Stimulated activated CD4-positive, alpha-beta T cell treated with anti-CD3 and anti-CD28 coated beads, Interleukin-12 subunit alpha, Interleukin-12 subunit beta, amount 100 ng/mL, for 48 hours (primary cell): Measurements from ENCODE around the gene CADPS.

Source experiments
- DNase-seq, 3 donors: peaks; one replicate each; pipeline ENCODE4 v3.0.0-alpha.2; 2020; ENCODE audit warnings: low read depth in 2 of 3, low spot score in 1 of 3

CADPS gene

DNA sequence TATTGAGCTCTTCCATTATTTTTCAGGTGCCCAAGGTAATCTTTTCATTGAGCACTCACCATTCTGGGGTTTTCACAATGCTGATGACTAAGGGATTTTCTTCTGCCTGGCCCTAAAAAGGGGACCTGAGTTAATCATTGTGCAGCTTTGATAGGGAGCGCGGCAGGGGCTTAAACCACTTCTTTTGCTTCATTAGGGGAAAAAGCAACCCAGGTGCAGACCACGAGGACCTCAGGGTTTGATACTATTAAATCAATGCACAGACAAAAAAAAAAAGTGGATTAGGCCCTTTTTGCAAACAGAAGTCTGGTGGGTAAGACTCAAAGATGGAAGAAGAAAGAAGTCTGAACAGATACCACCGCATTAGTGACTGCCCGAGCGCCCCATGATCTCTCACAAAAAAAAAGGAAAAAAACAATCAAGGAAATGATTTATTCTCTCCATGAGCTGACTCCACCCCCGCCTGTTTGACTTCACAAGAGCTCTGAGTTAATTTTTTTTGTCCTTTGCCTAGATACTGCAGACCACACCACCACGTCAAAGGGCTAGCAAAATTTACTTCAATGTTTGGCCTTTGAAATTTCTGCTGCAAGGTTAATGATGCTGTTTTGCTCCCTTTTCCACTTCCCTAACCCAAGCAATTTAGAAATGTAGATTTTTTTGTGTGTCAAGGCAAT, 423.9 kb downstream of the CADPS start:
- no peak for DNase-seq

DNA sequence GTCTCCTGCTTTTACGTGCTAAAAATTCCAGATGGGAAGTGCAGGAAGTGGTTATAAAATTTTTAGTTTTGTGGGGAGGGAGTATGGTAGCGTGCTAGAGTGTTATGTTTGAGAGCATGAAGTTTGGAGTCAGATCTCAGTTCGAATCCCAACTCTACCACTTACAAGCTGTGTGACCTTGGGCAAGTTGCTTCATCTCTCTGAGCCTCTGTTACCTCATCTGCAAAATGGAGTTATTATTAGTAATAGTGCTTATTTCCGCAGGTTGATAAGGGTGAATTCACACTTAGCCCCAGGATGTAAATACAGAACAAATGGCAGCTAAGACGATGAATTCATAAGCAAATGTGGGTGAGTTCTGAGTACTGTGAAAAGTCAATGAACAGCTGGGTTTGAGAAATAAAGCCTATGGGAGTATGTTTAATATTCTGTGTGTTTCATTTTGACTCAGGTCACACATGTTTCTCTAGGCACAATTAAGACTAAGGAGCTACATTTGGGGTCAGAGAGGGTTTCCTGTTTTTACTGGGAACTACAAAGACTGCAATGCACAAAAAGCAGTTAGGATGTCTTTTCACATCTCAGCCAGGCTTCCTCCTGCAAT, 428.8 kb downstream of the CADPS start:
- no peak for DNase-seq

DNA sequence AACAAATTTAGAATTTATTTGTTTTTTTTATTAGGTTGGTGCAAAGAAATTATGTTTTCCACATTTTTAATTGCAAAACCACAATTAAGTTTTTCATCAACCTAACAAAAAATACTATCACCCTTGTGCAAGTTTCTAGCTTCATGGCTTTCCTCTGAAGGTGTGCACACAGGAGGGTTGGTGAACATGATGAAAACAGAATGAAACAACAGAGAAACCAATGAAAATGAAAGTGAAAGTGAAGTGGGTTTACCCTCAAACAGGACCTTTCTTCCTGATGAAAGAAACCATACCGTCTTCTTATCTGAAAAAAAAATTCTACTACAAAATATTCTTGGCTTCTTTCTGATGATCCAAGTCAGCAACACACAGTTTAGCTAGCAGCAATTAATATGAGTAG, 429.9 kb downstream of the CADPS start:
- no peak for DNase-seq

DNA sequence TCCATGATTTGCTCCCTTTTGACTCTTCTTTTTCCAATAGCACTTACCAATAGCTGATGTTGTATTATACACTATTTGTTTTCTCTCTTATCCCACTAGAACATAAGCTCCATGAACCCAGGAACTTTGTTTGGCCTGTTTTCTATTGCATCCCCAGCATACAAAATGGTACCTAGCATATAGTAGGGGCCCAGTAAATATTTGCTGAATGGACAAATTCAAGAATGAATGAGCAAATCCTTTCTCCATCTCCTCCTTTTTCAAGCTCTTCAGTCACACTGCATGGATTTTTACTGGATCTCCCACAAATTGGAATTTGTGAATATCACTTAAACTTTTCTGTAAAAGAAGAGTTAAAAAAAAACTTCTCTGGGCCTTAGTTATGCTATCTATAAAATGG, 435.2 kb downstream of the CADPS start:
- no peak for DNase-seq

DNA sequence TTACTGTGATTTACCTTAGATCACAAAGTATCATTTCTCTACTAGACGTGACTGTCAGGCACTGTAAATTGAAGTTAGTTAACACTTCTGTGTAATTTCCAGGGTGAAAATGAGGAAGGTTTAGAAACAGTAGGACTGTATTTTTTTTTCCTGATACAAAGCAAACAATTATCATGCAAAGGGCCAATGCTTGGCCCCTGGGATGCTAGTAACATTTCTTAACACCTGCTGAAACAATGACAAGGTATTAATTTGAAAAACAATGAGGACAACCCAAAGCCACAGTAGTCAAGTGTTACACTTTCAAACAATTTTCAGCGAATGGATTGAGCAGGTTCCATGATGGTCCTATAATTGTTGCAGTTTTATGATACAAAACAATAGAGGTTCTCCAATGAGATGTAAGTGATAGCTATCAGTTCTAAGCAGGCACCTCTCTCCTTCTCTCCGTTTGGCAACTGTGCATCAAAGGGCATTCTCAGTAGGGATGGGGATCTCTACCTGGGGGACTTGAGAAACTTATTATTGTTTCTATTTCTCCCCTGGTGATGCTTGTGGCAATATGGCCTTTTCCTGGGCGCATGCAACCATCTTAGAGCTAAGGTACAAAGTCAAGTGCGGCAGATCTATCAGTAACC, 435.9 kb downstream of the CADPS start:
- no peak for DNase-seq

DNA sequence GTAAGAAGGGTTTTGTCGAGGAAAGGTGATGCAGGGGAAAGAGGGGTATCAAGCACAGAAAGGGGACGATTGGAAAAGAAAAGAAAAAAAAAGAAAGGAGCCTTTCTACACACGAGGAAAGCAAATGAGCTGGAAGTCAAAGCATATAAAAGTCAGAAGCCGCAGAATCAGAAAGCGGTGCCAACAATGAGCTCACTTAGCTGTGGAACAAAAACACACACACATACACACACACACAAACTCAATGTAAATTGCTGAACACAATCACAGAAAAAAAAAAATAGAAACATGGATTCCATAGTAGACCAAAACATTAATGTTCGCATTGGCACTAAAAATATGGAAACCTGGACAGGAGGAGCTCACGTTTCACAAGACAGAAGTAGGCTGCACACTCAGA, 438.4 kb downstream of the CADPS start:
- no peak for DNase-seq

DNA sequence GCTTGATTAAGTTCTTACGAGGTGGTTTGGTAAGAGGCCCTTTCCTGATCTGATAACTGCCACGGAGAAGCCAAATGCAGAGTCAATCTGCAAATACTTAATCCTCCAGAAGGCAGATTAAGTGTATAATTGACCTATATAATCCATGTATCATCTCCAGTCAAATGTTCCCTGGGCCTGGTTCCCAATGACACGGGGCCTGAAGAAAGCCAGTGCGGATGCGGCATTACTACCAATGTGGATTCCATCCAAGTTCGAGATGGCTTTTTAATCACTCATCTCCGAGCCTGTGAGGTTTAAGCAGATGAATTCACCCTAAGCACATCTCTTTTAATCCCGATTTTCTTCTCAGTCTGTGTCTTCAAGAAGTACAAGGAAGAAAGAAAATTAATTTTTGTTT, 441.8 kb downstream of the CADPS start:
- DNase-seq, result no peak

DNA sequence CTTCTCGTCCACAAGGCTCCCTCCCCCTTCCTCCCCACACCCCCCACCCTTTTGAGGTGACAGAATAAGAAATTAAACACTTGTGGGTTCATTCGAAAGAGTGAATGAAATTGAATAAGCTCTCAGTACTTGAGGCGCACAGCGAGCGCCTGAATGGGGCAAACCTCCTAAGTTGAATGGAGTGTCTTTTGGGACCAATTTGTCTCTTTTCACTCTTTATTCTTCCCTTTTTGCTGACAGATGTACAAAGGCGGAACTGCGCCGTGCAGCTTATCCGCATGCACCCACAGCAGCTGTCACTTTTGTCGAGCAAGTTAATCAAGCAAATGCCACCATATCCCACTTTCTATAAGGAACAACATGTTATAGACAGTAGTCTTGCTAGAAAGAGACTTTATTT, 454.0 kb downstream of the CADPS start:
- no peak for DNase-seq

DNA sequence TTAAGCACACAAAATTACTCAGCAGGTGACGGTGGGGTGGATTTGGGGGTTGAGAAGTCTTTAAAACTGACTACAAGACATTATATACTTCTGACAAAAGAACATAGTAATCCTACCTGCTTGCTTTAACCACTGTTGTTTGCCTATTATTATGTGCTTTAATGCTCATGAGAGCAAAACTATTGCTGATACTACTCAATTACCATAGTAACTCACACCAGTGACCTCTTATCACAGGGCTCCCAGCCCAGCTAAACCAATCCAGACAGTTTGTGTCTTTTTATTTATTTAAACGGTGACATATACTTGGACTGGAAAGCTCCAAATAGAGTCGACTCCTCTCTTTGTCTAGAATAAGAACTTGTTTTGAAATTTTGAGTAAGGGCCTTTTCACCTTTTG, 459.1 kb downstream of the CADPS start:
- DNase-seq, result no peak

DNA sequence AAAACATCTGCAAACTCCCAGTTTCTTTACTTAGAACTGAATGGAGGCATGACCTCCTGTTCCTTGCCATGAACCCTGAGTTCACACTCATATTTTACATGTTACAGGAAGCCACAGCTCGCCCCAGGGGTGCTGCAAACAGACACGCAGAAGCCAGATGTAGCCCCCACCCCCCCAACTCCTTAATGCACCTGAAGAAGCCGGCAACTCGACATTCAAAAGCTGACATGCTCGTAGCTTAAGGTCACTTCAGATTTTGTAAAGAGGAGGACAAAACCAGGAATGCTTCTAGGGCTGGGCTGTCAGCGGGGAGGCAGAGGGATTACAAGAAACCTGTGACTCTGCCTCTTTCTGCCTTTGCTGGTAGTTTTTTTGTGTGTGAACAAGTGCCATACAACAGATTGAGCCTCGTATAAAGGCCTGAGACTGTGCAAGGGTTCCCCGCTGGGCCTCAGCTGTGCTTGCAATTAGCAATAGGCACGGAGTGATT, 459.9 kb downstream of the CADPS start:
- DNase-seq, result no peak

DNA sequence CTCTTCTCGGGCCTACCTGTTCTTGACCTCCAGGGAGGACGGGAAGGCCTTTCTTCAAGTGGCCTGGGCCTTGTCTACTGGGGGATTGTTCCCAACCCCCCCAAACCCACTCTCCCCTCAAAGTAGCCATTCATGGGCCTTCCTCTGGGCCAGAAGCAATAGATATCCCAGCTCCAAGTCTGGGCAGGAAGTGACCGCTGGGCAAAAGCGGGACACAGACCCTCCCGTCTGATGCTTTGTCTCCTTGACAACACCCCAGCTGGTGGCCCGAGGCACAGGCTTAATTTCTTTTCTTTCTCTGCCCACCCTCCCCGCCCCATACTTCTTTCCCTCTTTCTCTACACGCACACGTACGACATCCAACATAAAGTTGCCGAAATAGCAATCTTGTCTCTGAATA, 460.4 kb downstream of the CADPS start:
- no peak for DNase-seq

DNA sequence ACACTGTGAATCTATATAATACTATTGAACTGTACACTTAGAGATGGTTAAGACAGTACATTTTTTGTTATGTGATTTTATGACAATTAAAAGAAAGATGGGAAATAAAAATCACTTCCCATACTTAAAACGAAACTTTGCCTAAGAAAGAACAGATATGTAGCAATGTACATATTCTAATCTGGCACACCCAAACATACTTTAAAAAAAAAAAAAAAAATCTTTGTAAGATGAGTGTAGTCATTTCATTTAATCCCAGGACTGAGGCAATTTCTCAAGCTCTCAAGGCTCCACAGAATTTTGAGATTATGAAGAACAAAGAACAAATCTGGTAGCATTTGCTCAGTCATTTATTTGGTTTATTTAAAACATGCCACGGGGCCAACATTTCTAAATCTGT, 461.5 kb downstream of the CADPS start:
- no peak for DNase-seq

DNA sequence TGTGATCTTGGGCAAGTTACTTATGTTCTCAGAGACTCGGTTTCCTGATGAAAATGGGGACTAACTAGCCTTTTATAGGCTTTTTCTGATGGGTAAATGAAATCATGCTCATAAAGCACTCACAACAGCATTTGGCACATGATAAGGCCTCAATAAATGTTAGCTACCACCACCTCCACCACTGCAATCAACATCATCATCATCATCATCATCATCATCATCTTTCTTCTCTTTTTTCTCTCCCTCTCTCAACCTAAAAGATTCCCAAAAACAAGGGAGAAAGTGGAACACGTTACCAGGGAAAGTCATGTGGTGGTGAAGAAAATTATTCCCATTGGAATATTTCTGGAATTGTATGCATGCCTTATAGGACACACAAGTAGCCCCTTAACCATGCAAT, 468.3 kb downstream of the CADPS start:
- no peak for DNase-seq

DNA sequence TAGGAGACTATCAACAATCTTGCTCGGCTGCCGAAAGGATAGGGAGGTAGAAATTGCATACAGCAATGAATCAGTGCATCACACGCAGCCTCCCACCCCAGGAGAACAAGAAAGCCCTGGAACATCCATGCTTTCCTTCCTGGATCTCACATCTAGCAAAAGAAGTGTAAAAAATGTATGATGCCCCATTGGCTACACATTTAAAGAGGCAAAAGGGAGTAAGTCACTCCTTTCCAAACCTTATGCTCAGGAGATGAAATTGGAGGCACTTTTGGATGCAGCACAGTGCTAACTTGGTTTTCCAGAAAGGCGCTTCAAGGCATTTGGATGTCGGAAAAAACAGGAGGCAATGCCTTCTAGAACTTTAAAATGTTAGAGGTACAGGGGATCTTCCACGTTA, 469.6 kb downstream of the CADPS start:
- DNase-seq, result no peak

DNA sequence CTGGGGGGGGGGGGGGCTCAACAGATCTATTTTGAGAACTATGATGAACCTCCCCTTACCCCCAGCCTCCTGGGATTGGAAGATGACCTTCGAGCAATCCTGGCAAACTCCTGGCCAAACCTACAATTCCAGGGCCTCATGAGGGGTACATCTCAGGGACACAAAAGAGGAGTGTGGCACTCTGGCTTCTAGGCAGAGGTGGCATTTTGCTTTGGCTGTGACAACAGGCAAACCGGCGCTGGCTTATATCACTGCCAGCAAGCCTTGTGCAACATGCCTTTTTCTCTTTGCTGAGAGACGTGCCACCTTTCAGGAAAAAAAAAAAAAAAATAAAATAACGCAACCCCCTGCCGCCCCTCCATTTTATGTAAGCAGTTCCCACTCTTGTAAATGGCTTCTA, 470.1 kb downstream of the CADPS start:
- no peak for DNase-seq

DNA sequence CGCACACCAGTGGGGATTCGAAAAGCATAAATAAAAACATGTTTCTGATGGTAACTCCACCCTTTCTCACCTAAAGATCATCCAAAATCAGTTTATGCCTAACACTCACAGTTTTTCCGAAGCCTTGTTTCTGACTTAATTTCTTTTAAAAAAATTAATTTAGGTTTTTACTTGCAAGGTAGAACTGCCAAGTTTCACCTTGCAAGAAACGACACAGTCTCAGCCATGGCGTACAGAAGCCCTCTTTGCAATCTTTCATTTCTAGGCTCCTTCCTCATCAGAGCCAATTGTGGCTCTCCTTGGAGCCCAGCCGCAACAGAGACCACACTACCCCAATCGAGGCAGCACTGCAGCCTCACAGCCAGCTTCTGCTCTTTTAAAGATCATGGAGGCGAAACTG, 470.9 kb downstream of the CADPS start:
- DNase-seq, result no peak

DNA sequence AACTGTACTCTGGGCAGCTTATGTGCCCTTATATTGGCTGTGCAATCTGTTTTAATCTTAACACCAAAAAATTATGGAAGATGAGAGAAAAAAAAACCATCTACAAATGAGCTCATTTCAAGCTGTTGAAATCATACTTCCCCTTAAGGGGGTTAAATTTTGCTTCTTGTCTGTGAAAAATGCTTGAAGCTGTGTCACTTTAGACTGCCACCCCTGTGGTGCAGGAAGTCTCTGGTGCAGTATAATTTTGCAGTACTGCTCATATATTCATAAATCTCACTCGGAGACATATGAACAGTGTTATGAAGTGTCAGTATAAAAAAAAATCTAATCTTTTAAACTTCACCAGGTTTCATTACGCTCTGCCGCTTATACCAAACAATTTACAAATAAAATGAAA, 471.5 kb downstream of the CADPS start:
- no peak for DNase-seq

DNA sequence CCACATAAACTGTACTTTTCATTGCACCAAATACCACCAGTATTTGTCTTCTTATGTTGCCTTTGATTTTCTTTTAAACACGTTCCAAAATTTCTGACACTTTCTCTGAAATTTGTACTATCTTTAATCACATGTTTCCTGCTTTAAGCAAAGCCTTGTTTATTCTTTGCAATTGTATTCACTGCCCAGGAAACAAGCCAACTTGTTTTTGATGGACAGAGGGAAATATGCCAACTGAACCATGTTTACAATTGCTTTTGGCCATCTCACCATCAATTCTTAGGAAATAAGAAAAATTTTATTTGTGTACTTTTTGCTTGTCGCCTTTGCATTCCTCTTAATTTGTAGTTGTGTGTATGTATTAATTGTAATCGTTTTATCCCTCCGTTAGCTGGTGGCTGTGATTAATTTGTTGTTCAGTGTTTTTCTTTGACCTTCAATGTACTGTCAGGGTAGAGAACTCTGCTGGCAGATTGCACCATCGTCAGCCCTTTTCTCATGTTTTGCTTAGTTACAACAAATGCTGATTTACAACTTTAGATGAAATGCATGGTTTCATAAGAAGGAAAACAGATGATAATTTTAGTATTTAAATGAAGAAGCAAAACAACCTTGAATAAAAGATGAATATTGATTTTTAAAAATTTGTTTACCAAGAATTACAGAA, 482.5 kb downstream of the CADPS start:
- DNase-seq, result no peak

DNA sequence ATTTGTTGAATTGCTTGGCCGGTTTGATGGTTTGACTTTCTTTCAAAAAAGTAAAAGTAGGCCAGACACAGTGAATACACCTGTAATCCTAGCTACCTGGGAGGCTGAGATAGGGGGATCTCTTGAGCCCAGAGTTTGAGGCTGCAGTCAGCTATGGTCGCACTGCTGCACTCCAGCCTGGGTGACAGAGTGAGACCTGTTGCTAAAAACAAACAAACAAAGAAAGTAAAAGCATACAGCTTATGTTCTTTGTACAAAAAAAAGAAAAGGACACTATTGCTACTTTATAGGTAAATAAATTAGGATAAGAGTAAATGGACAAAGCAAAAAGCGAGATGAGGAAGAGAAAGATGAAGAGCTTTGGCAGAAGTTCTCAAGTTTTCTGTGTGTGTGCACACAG, 488.0 kb downstream of the CADPS start:
- no peak for DNase-seq

DNA sequence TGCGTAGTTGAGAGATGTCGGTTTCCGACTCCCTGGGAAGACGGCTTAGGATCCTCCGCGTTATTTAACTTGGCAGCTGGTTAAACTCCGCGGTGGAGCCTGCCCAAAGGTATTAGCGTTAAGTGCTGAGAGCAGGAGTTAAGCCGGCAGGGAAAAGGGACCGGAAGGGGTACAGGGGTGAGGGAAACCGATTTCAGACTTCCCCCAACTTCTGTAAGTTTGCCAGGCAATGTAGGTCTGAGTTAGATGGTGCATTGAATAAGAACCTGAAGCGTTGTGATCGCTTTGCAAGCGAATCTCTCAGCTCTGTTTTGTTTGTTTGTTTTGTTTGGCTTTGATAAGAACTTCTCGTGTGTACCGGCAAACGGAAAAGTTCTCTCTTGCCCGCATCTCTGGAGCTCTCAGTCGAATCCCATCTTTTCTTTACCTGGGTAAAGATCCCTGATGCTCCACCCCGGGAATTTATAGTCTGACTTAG, 495.9 kb downstream of the CADPS start:
- DNase-seq, result no peak

DNA sequence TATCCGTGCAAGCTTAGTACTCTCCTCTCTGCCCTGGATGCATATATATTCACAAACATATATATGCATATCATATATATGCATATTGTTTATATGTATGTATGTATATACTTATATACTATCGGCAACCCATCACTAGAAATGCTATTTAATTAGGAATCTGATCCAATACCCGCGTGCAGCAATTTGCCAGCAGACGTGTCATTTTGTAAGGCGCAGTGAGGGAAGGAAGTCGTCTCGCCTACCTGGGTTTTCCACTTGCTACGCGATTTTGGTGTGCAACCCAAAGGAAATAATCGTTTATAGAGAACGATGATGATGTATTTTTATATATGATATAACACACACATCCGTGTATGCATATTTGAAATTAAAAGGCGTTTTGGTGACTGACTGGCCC, 496.3 kb downstream of the CADPS start:
- DNase-seq, result no peak

DNA sequence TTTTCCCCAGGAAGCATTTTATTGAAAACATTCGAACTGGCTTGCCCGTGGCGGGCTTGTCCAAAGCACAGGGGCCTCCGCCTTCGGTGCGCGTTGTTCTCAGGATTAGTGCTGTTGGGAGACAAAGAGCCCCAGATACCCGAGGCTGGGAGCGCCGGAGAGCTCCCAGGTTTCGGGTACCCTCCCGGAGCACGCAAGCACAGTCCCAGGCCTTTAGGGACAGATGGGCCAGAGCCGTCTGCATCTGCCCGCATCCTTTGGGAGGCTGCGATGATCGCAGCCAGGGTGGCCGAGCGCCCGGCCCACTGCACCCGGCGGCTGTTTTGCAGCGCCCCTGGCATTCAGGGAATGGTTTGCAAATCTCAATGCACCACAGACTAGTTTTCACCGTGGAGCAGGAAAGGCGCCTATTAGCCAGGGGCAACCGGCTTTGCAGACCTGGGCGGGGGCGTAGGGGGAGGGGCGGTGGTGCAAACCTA, 496.9 kb downstream of the CADPS start:
- no peak for DNase-seq
